ENCODE results near the gene STK39. TPM values are rescaled to one million over a fixed set of nuclear protein-coding genes. Genes with fewer than 3 reads are reported as not detected.
"Not testable (repeated sequence)": the region's sequence is repeated elsewhere in the genome, so short reads cannot be mapped to it uniquely, and the experiment has no call there.

The STK39 gene
- total RNA-seq, 1 experiment from 2014 or later: 22.1 TPM

DNA sequence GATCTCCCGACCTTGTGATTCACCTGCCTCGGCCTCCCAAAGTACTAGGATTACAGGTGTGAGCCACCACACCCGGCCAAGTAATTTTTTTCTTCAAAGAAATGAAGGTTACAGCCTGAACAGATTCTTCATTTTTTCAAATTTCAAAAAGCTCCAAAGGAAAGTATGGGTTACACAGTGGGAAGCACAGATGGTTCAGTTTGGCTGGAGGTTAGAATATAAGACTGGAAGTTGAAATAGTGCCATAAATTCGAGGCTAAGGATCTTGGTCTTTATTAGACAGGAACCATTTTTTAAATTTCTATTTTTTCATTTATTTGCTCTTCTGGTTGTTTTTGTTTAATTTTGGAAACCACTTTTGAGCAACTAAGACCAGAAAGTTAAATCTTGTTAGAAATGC is 120.0 kb downstream of the STK39 start:
- no peak overlapping the region for H3K4ac ChIP-seq (ENCODE audit: low read depth, low read length)
- no peaks in the 10 kb centered on the region for H4K20me1 ChIP-seq (ENCODE audit: control insufficient read depth, insufficient read depth, insufficient read length)
- DNase-seq: no peak
- no peak overlapping the region for H3K14ac ChIP-seq (ENCODE audit: insufficient read depth, low read length)
- H3T11ph ChIP-seq (ENCODE audit: low read length): no peak overlapping the region
- H3K4me1 ChIP-seq (ENCODE audit: insufficient read depth, low read length): no peaks in the 10 kb centered on the region
- no CpG with 5 or more reads among the region's 4 CpGs for WGBS (ENCODE audit: extremely low coverage, insufficient read length, low lambda C conversion rate)
- H3K4me2 ChIP-seq (ENCODE audit: insufficient read depth, insufficient read length, low read length): no peak overlapping the region
- no peak overlapping the region for H2BK120ac ChIP-seq (ENCODE audit: low read depth, low read length, poor library complexity, severe bottlenecking)
- H3K9me3 Mint-ChIP-seq: no peaks in the 10 kb centered on the region
- H3K9me3 ChIP-seq (ENCODE audit: control insufficient read depth, low read depth, low read length): no peaks in the 10 kb centered on the region
- no peak overlapping the region for H3K23ac ChIP-seq (ENCODE audit: insufficient read length, low read depth, low read length)
- TF ChIP-seq, protein P1, sequence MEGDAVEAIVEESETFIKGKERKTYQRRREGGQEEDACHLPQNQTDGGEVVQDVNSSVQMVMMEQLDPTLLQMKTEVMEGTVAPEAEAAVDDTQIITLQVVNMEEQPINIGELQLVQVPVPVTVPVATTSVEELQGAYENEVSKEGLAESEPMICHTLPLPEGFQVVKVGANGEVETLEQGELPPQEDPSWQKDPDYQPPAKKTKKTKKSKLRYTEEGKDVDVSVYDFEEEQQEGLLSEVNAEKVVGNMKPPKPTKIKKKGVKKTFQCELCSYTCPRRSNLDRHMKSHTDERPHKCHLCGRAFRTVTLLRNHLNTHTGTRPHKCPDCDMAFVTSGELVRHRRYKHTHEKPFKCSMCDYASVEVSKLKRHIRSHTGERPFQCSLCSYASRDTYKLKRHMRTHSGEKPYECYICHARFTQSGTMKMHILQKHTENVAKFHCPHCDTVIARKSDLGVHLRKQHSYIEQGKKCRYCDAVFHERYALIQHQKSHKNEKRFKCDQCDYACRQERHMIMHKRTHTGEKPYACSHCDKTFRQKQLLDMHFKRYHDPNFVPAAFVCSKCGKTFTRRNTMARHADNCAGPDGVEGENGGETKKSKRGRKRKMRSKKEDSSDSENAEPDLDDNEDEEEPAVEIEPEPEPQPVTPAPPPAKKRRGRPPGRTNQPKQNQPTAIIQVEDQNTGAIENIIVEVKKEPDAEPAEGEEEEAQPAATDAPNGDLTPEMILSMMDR (conservative IDR thresholded peaks at IDR 0.05): no peak
- H3K18ac ChIP-seq (ENCODE audit: insufficient read length, low read depth, low read length): no peak overlapping the region
- peaks cover 4 to 21% (median 12%) of the 10 kb centered on the region in 3 experiments for H3K36me3 Mint-ChIP-seq (ENCODE audit: insufficient read depth in 1 of 3, low read depth in 3 of 3)
- no peak overlapping the region for H3K4me3 Mint-ChIP-seq
- no peak overlapping the region for H2BK20ac ChIP-seq (ENCODE audit: low read depth, low read length, poor library complexity, severe bottlenecking)
- H3K79me1 ChIP-seq (ENCODE audit: insufficient read depth, low read depth, low read length, poor library complexity, severe bottlenecking): no peaks in the 10 kb centered on the region
- H4K5ac ChIP-seq (ENCODE audit: insufficient read length, low read depth, low read length): no peak overlapping the region
- no peak overlapping the region for H2BK15ac ChIP-seq (ENCODE audit: low read depth, low read length)
- no peaks in the 10 kb centered on the region for H3K23me2 ChIP-seq (ENCODE audit: insufficient read length, low read depth, low read length, poor library complexity, severe bottlenecking)
- H3K27ac ChIP-seq (ENCODE audit: insufficient read length, low read depth, low read length): no peak overlapping the region
- H3K27me3 Mint-ChIP-seq (ENCODE audit: low read depth): no peaks in the 10 kb centered on the region
- no peak overlapping the region for H2AK5ac ChIP-seq (ENCODE audit: insufficient read length, low read length)
- no peaks in the 10 kb centered on the region for H3K79me2 ChIP-seq (ENCODE audit: insufficient read depth, low read length)
- no peak overlapping the region for H3K56ac ChIP-seq (ENCODE audit: insufficient read length, low read depth, low read length)
- no peak overlapping the region for H4K8ac ChIP-seq (replicated peaks; ENCODE audit: insufficient read length, low read depth, low read length)
- peaks cover 4 to 6% of the 10 kb centered on the region in 2 experiments for H3K4me1 Mint-ChIP-seq
- no peak overlapping the region for H4K91ac ChIP-seq (ENCODE audit: insufficient read length, low read depth, low read length)
- H2BK5ac ChIP-seq (ENCODE audit: insufficient read length, low read length): no peak overlapping the region
- no peak overlapping the region for H3K27ac Mint-ChIP-seq
- H2BK12ac ChIP-seq (ENCODE audit: insufficient read length, low read depth, low read length): no peak overlapping the region
- H2AFZ ChIP-seq (ENCODE audit: low read length): no peak overlapping the region
- no peak overlapping the region for H3K9ac ChIP-seq (ENCODE audit: extremely low read depth, insufficient read length, low read length)
- H3K27me3 ChIP-seq (ENCODE audit: insufficient read depth, low read length): no peaks in the 10 kb centered on the region

DNA sequence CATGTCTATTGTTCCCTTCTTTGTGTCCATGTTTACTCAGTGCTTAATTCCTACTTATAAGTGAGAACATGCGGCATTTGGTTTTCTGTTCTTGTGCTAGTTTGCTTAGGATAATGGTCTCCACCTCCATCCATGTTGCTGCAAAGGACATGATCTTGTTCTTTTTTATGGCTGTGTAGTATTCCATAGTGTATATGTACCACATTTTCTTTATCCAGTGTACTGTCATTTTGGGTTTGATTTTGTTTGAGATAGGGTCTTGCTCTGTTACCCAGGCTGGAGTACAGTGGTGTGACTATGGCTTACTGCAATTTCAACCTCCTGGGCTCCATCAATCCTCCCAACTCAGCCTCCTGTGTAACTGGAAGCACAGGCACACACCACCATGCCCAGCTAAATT is 125.2 kb downstream of the STK39 start:
- peaks cover 4 to 17% (median 16%) of the 10 kb centered on the region in 3 experiments for H3K36me3 Mint-ChIP-seq (ENCODE audit: insufficient read depth in 1 of 3, low read depth in 3 of 3)
- H2BK12ac ChIP-seq (ENCODE audit: insufficient read length, low read depth, low read length); H2BK15ac ChIP-seq (ENCODE audit: low read depth, low read length); H3K4ac ChIP-seq (ENCODE audit: low read depth, low read length); H4K5ac ChIP-seq (ENCODE audit: insufficient read length, low read depth, low read length); H3K9me3 ChIP-seq (ENCODE audit: control insufficient read depth, low read depth, low read length); H3K27ac ChIP-seq (ENCODE audit: insufficient read length, low read depth, low read length); H2AK5ac ChIP-seq (ENCODE audit: insufficient read length, low read length); H4K91ac ChIP-seq (ENCODE audit: insufficient read length, low read depth, low read length); H3K4me1 ChIP-seq (ENCODE audit: insufficient read depth, low read length); H3K27me3 Mint-ChIP-seq (ENCODE audit: low read depth); H3K18ac ChIP-seq (ENCODE audit: insufficient read length, low read depth, low read length); H3K23ac ChIP-seq (ENCODE audit: insufficient read length, low read depth, low read length); H2BK120ac ChIP-seq (ENCODE audit: low read depth, low read length, poor library complexity, severe bottlenecking); H3K9ac ChIP-seq (ENCODE audit: extremely low read depth, insufficient read length, low read length); H3K4me1 Mint-ChIP-seq; H3K4me2 ChIP-seq (ENCODE audit: insufficient read depth, insufficient read length, low read length); DNase-seq; H2BK20ac ChIP-seq (ENCODE audit: low read depth, low read length, poor library complexity, severe bottlenecking); H4K8ac ChIP-seq (replicated peaks; ENCODE audit: insufficient read length, low read depth, low read length); H3K4me3 Mint-ChIP-seq; H3K23me2 ChIP-seq (ENCODE audit: insufficient read length, low read depth, low read length, poor library complexity, severe bottlenecking); H3K14ac ChIP-seq (ENCODE audit: insufficient read depth, low read length); H3T11ph ChIP-seq (ENCODE audit: low read length); H3K79me2 ChIP-seq (ENCODE audit: insufficient read depth, low read length); H3K27ac Mint-ChIP-seq; H2AFZ ChIP-seq (ENCODE audit: low read length); H3K56ac ChIP-seq (ENCODE audit: insufficient read length, low read depth, low read length); H2BK5ac ChIP-seq (ENCODE audit: insufficient read length, low read length); H3K79me1 ChIP-seq (ENCODE audit: insufficient read depth, low read depth, low read length, poor library complexity, severe bottlenecking); H4K20me1 ChIP-seq (ENCODE audit: control insufficient read depth, insufficient read depth, insufficient read length); H3K27me3 ChIP-seq (ENCODE audit: insufficient read depth, low read length); H3K9me3 Mint-ChIP-seq: not testable (repeated sequence)
- WGBS (ENCODE audit: extremely low coverage, insufficient read length, low lambda C conversion rate): no CpG with 5 or more reads among the region's 1 CpG
